ENCODE data around the gene PSME2. TPM values are rescaled to one million over a fixed set of nuclear protein-coding genes. Genes with fewer than 3 reads are reported as not detected.

The PSME2 gene
- total RNA-seq, 1 experiment from 2014 or later, result 188 TPM

- no peak for ATAC-seq
- peak overlapping the region in 1 of 2 experiments; percentile 46; a peak in 1 of 4 replicates for H3K4me3 ChIP-seq (ENCODE audit: low read depth in 2 of 2, low read length in 2 of 2)
- H3K9me3 ChIP-seq (ENCODE audit: control insufficient read depth, insufficient read depth, low read depth, low read length), result no peaks in the 10 kb centered on the region
- BruUV-seq (replicated peaks), result no TSS peak
- peak overlapping the region; percentile 81; the same call in 1 of the 2 replicates for H3K27ac ChIP-seq (ENCODE audit: low read length)
- in situ Hi-C loops (cut with HindIII; ENCODE audit: low pct_unique_long_range_greater_than_20kb, low sequenced_read_pairs), result no loop called here
- TF ChIP-seq TCF7L2 (IDR thresholded peaks at IDR 0.05; ENCODE audit: low read depth, low read length) (no peak), CTCF (IDR thresholded peaks at IDR 0.05) (no peak), SIN3A (IDR thresholded peaks at IDR 0.05; ENCODE audit: borderline replicate concordance, insufficient read depth, low read depth, low read length) (no peak), POLR2AphosphoS5 (IDR thresholded peaks at IDR 0.05; ENCODE audit: low read depth, low read length) (no peak; the same call in 1 of the 2 replicates), REST (IDR thresholded peaks at IDR 0.05; ENCODE audit: insufficient read depth in 1 of 2, low read depth in 2 of 2, low read length in 1 of 2) (no peak)
- H3K27me3 ChIP-seq (ENCODE audit: control insufficient read depth, insufficient read depth, low read length), result no peaks in the 10 kb centered on the region
- no peaks in the 10 kb centered on the region; the same call in 1 of the 2 replicates for H3K36me3 ChIP-seq (ENCODE audit: control insufficient read depth, insufficient read depth, low read length)
- ChIA-PET CTCF (interaction anchor here (0.8 kb wide), 1 partner anchor 80 kb away, joined by 3 read pairs; no protein-coding TSS in a partner anchor), POLR2A (interaction anchor here (0.6 kb wide), 1 partner anchor 9 kb away, joined by 3 read pairs; the partner anchor contains the start of gene RNF31)
- intact Hi-C loops (cut with micrococcal nuclease; ENCODE audit: unreplicated experiment), result no loop called here
- DNase-seq (ENCODE audit: low read depth, low spot score), result no peak
- peaks cover 30% of the 10 kb centered on the region for H3K4me1 ChIP-seq (ENCODE audit: control insufficient read depth, insufficient read depth, low read length)
Observed at GRCh38 chr14:24137529-24138395, 8.6 kb downstream of the PSME2 start.

- peak overlapping the region; percentile 46 to 81 for H3K4me3 ChIP-seq (ENCODE audit: low read depth in 2 of 2, low read length in 2 of 2)
Observed at GRCh38 chr14:24136684-24137528, 9.5 kb downstream of the PSME2 start.

More at GRCh38 chr14:24136684-24137528, 9.5 kb downstream of the PSME2 start:
- Histone ChIP-seq H3K36me3 (ENCODE audit: control insufficient read depth, insufficient read depth, low read length) (no peaks in the 10 kb centered on the region; the same call in 1 of the 2 replicates), H3K9me3 (ENCODE audit: control insufficient read depth, insufficient read depth, low read depth, low read length) (no peaks in the 10 kb centered on the region), H3K27me3 (ENCODE audit: control insufficient read depth, insufficient read depth, low read length) (no peaks in the 10 kb centered on the region), H3K4me1 (ENCODE audit: control insufficient read depth, insufficient read depth, low read length) (peaks cover 30% of the 10 kb centered on the region), H3K27ac (ENCODE audit: low read length) (peak overlapping the region; percentile 81)
- ChIA-PET POLR2A (interaction anchor here (0.6 kb wide), 1 partner anchor 10 kb away, joined by 3 read pairs; the partner anchor contains the start of gene RNF31), CTCF (interaction anchor here (0.8 to 0.9 kb wide), 2 partner anchors 22 to 79 kb away, joined by 3 read pairs; partner anchors contain the start of genes DCAF11 and NRL)
- intact Hi-C loops (cut with micrococcal nuclease; ENCODE audit: unreplicated experiment) (no loop called here), in situ Hi-C loops (cut with HindIII; ENCODE audit: low pct_unique_long_range_greater_than_20kb, low sequenced_read_pairs) (no loop called here)
- ATAC-seq (no peak), DNase-seq (ENCODE audit: low read depth, low spot score) (no peak)
- TF ChIP-seq REST (IDR thresholded peaks at IDR 0.05; ENCODE audit: insufficient read depth in 1 of 2, low read depth in 2 of 2, low read length in 1 of 2), result no peak
- TF ChIP-seq SIN3A (IDR thresholded peaks at IDR 0.05; ENCODE audit: borderline replicate concordance, insufficient read depth, low read depth, low read length), result no peak
- no peak for TF ChIP-seq POLR2AphosphoS5 (IDR thresholded peaks at IDR 0.05; ENCODE audit: low read depth, low read length)
- no peak for TF ChIP-seq CTCF (IDR thresholded peaks at IDR 0.05)
- TF ChIP-seq TCF7L2 (IDR thresholded peaks at IDR 0.05; ENCODE audit: low read depth, low read length), result no peak
- BruUV-seq (replicated peaks), result no TSS peak
